ENCODE measurements around the gene HRH2. TPM values are rescaled to one million over a fixed set of nuclear protein-coding genes. Genes with fewer than 3 reads are reported as not detected.

The HRH2 gene
- total RNA-seq, 4 donors from 2014 or later: 0.15 to 4.5 (median 1.4) TPM

GRCh38 chr5:175692996-175693710 lies 35.3 kb downstream of the HRH2 start:
- no peak for TF ChIP-seq POLR2A (IDR thresholded peaks at IDR 0.05)
- Histone ChIP-seq H3K27me3 (peaks cover 0 to 54% (median 0%) of the 10 kb centered on the region in 4 donors), H3K4me3 (no peak overlapping the region), H3K4me1 (peaks cover 0 to 12% (median 0%) of the 10 kb centered on the region in 3 donors), H3K27ac (peak overlapping the region in 2 of 4 donors; percentile 5 to 74), H3K36me3 (no peaks in the 10 kb centered on the region), H3K9me3 (no peaks in the 10 kb centered on the region)
- intact Hi-C loops (cut with DNase I): no loop called here
- 54 to 68% methylated on average over 6 to 11 of the region's 12 CpGs for WGBS, 2 donors
- no peak for DNase-seq

GRCh38 chr5:175693741-175694140 lies 35.9 kb downstream of the HRH2 start:
- WGBS, 2 donors: 81 to 85% methylated on average over 2 to 5 of the region's 5 CpGs
- H3K9me3 ChIP-seq: no peaks in the 10 kb centered on the region
- H3K4me3 ChIP-seq: no peak overlapping the region
- TF ChIP-seq CTCF (IDR thresholded peaks at IDR 0.05): no peak
- no peak for TF ChIP-seq POLR2A (IDR thresholded peaks at IDR 0.05)
- H3K27me3 ChIP-seq: peaks cover 0 to 48% (median 0%) of the 10 kb centered on the region in 4 donors
- peak overlapping the region in 1 of 4 donors; percentile 74 for H3K27ac ChIP-seq
- H3K36me3 ChIP-seq: no peaks in the 10 kb centered on the region
- intact Hi-C loops (cut with DNase I): no loop called here
- DNase-seq: no peak
- peaks cover 0 to 9% (median 0%) of the 10 kb centered on the region in 3 donors for H3K4me1 ChIP-seq

- TF ChIP-seq POLR2A (IDR thresholded peaks at IDR 0.05) (no peak), CTCF (IDR thresholded peaks at IDR 0.05) (no peak)
- WGBS, 2 donors: 81 to 93% methylated on average over 7 to 13 of the region's 13 CpGs
- intact Hi-C loops (cut with DNase I): no loop called here
- H3K4me3 ChIP-seq: no peak overlapping the region
- peaks cover 0 to 40% (median 0%) of the 10 kb centered on the region in 4 donors for H3K27me3 ChIP-seq
- DNase-seq: no peak
- H3K4me1 ChIP-seq: peaks cover 0 to 4% (median 0%) of the 10 kb centered on the region in 3 donors
- no peaks in the 10 kb centered on the region for H3K9me3 ChIP-seq
- H3K36me3 ChIP-seq: no peaks in the 10 kb centered on the region
- peak overlapping the region in 2 of 4 donors; percentile 36 to 74 for H3K27ac ChIP-seq
Measured at GRCh38 chr5:175694371-175695160, 36.7 kb downstream of the HRH2 start.

GRCh38 chr5:175695161-175696126 lies 37.6 kb downstream of the HRH2 start:
- Histone ChIP-seq H3K36me3 (no peaks in the 10 kb centered on the region), H3K4me1 (peaks cover 0 to 4% (median 0%) of the 10 kb centered on the region in 3 donors), H3K27ac (peak overlapping the region in 2 of 4 donors; percentile 36 to 74), H3K27me3 (peaks cover 0 to 32% (median 0%) of the 10 kb centered on the region in 4 donors), H3K4me3 (no peak overlapping the region), H3K9me3 (no peaks in the 10 kb centered on the region)
- no peak for TF ChIP-seq POLR2A (IDR thresholded peaks at IDR 0.05)
- TF ChIP-seq CTCF (IDR thresholded peaks at IDR 0.05): no peak
- intact Hi-C loops (cut with DNase I): no loop called here
- 78 to 85% methylated on average over 12 to 18 of the region's 19 CpGs for WGBS, 2 donors
- DNase-seq: no peak

Measured in esophagus squamous epithelium (tissue), 5 donors.